Fibroblast of skin of back (primary cell): ENCODE measurements around the gene PRG2.
A peak's percentile ranks its signal among the peaks of the same experiment; 100 is the strongest.
"Not testable (repeated sequence)": the region's sequence is repeated elsewhere in the genome, so short reads cannot be mapped to it uniquely, and the experiment has no call there.

Source experiments
- DNase-seq: peaks from one replicate; pipeline ENCODE4 v3.0.0-alpha.2; 2013

PRG2 gene

DNA sequence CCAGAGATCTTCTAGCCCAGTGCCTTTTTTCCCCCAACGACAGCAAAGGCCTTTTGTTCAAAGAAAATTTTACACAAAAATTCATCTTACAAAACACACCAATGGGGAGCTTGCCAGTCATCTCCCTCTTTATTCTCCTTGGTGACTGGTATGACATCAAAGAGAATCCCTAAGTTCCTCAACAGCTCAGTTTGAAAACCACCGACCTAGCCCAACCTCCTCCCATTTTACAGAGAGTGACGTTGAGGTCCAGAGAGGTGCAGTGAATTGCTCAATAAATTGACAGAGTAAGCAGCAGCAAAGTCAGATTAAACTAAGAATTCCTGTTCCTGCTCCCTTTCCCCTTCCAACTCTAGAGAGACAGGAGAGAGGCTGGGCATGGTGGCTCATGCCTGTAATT, 28.7 kb upstream of the PRG2 start:
- no peak for DNase-seq

- no peak for DNase-seq
These were observed 27.7 kb upstream of the PRG2 start for GRCh38 chr11:57418131-57418530.

GRCh38 chr11:57417056-57417455, 26.6 kb upstream of the PRG2 start:
- no peak for DNase-seq

- no peak for DNase-seq
These were observed 26.0 kb upstream of the PRG2 start for GRCh38 chr11:57416436-57416835.

DNA sequence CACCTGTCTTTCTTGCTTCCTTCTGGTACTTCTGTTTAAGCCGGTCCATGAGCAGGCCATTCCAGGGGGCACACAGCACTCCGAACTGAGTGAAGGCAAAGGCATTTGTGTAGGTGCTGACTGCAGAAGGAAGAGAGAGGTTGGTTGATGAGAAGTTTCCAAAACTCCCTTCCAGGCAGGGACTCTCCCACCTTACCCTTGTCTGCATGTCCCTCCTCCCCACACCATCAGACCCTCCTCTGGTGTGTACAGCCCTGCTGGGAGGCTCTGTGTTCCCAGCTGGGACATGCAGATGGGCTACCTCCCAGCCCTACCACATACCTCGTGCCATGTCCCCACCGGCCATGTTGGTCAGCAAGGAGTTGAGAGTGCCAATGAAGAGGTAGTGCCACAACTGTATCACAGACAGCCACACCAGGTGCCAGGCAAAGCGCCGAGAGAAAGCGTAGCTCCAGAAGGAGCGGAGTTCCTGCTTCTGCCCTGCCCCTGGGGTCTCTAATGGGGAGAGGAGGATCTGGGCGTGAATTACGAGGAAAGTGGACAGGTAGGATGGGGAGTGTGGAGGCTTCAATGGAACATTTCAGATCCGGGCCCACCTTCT, 24.3 kb upstream of the PRG2 start:
- DNase-seq = no peak

- DNase-seq = no peak
These were observed 23.2 kb upstream of the PRG2 start for GRCh38 chr11:57413681-57414080.

DNA sequence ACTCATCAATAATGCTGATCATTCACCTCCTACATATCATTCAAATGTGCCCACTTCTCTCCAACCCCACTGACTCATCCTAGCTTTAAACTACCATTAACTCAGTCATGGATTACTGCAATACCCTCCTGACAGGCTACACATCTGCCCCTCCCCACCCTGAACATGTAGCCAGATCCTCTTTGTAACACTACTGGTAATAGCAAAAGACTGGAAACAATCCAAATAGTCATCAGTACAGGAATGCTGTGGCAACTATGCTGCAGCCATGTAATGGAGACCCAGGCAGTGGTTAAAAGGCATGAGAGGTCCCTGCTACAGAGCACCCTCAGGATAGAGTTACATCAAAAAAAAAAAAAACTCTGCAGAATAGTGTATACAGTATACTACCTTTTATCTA, 19.8 kb upstream of the PRG2 start:
- peak; percentile 54 for DNase-seq

GRCh38 chr11:57409321-57410100, 19.1 kb upstream of the PRG2 start:
- DNase-seq = no peak

DNA sequence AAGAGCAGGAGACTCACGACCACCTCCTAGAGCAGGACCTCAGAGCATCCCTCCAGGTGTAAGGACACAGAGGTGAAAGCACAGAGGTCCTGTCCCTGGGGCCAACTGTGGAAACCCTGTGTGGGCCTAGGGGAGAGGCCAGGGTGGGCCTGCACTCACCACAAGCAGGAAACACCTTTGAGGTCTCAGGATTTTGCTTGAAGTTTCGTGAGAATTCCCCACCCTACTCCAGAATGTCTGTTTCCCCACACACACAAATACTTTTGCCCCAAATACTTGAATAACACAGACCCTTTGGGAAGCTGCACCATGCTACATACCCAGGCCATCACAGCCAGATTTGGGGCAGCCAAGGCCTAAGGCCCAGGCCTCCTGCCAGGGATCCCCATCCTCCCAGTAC, 18.3 kb upstream of the PRG2 start:
- DNase-seq = no peak

DNA sequence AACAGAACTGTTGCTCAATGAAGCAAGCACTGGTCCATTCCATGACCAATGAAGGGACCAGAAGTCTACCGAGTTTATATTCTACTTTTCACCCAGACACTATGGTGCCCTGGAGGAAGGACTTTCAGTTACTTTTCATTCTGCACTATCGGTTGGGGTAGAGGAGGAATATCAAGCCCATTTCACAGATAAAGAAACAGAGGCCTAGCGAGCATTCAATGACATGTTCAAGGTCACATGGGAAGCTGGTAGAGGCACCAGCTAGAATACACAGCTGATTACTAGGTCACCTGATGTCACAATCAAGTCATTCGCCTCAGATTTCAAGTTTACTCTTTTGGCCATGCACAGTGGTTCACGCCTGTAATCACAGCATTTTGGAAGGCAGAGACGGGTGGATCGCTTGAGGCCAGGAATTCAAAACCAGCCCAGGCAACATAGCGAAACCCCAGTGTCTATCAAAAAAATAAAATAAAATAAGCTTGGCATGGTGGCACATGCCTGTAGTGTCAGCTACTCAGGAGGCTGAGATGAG, 17.6 kb upstream of the PRG2 start:
- no peak for DNase-seq

GRCh38 chr11:57407010-57407920, 16.8 kb upstream of the PRG2 start:
- DNase-seq = no peak

- no peak for DNase-seq
These were observed 16.0 kb upstream of the PRG2 start for GRCh38 chr11:57406337-57406904.

GRCh38 chr11:57405271-57405860, 14.9 kb upstream of the PRG2 start:
- no peak for DNase-seq

- no peak for DNase-seq
These were observed 13.3 kb upstream of the PRG2 start for GRCh38 chr11:57403802-57404147.

- not testable (repeated sequence) for DNase-seq
These were observed 12.8 kb upstream of the PRG2 start for GRCh38 chr11:57403003-57403801.

GRCh38 chr11:57402188-57403002, 11.9 kb upstream of the PRG2 start:
- peak; percentile 15 for DNase-seq

GRCh38 chr11:57399972-57400578, 9.6 kb upstream of the PRG2 start:
- DNase-seq = no peak

GRCh38 chr11:57399221-57399620, 8.8 kb upstream of the PRG2 start:
- DNase-seq = no peak

DNA sequence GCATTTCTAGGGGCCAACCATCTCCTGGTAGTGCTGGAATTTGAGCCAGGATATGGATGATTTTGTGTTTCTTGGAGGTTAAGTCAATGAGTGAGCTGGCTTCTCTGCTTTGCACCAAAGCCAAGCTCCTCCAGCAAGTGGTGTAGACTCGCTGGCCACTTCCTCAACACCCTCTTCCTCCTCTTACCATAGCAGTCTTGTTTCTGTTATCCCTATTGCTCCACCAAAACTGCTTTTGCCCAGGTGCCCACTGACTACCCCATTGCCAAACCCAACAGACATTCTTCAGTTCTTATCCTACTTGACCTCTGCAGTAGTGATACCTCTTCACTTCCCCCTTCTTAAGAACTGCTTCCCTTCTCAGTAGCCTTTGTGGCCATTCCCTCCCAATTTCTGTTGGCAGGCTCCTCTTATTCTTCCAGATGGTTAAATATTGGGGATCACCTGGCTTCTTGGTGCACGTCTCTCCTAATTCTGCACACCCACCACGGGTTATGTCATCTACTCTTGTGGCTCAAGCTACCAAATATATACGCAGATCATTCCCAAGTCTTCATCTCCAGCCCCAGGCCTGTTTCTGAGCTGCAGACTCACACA, 7.0 kb upstream of the PRG2 start:
- DNase-seq = no peak

- no peak for DNase-seq
These were observed 6.3 kb upstream of the PRG2 start for GRCh38 chr11:57396744-57397143.
